AG10803 (cell line): ENCODE results near the gene BFSP1.

ENCODE experiments used
- DNase-seq: peaks from one replicate; pipeline ENCODE4 v3.0.0; 2010; ENCODE audit warnings: low read depth
- H3K4me3 ChIP-seq: 2 replicates; pipeline ENCODE4 v1.5.1; 2011; ENCODE audit warnings: mild to moderate bottlenecking, low read length, control low read depth
- CTCF ChIP-seq: conservative IDR thresholded peaks from 2 replicates; pipeline ENCODE4 v1.5.1; 2011; ENCODE audit warnings: mild to moderate bottlenecking, low read length, control low read depth, inconsistent platforms

The BFSP1 gene

GRCh38 chr20:17468073-17468840 is 62.9 kb downstream of the BFSP1 start:
- DNase-seq, result no peak
- no peak for TF ChIP-seq CTCF
- no peak overlapping the region for H3K4me3 ChIP-seq

- no peak overlapping the region for H3K4me3 ChIP-seq
- no peak for TF ChIP-seq CTCF
- no peak for DNase-seq
Measured at GRCh38 chr20:17467120-17467655, 64.0 kb downstream of the BFSP1 start.

GRCh38 chr20:17466641-17467040 is 64.5 kb downstream of the BFSP1 start:
- TF ChIP-seq CTCF, result no peak
- no peak for DNase-seq
- H3K4me3 ChIP-seq, result no peak overlapping the region

GRCh38 chr20:17465236-17465635 is 65.9 kb downstream of the BFSP1 start:
- H3K4me3 ChIP-seq, result no peak overlapping the region
- no peak for TF ChIP-seq CTCF
- no peak for DNase-seq

GRCh38 chr20:17463711-17464110 is 67.5 kb downstream of the BFSP1 start:
- no peak overlapping the region for H3K4me3 ChIP-seq
- no peak for DNase-seq
- no peak for TF ChIP-seq CTCF

- DNase-seq, result no peak
- H3K4me3 ChIP-seq, result no peak overlapping the region
- TF ChIP-seq CTCF, result no peak
Measured at GRCh38 chr20:17461941-17462340, 69.2 kb downstream of the BFSP1 start.

- DNase-seq, result no peak
- no peak for TF ChIP-seq CTCF
- H3K4me3 ChIP-seq, result no peak overlapping the region
Measured at GRCh38 chr20:17460119-17460518, 71.1 kb downstream of the BFSP1 start.
